ENCODE measurements around the gene POMZP3. TPM values are rescaled to one million over a fixed set of nuclear protein-coding genes. Genes with fewer than 3 reads are reported as not detected.

POMZP3 gene
- polyA plus RNA-seq, 1 donor from 2014 or later, result 1.4 TPM

Other genes starting within 250 kb of the POMZP3 start
- gene SSC4D, start 217.6 kb downstream of the POMZP3 start, polyA plus RNA-seq, result 2.5 TPM in 1 of 2 replicates, not detected in the other
- not detected in 2 replicates for gene ZP3, start 202.3 kb downstream of the POMZP3 start, polyA plus RNA-seq
- gene DTX2, start 165.6 kb downstream of the POMZP3 start, polyA plus RNA-seq, result 2.3 and 2.4 TPM in 2 replicates
- gene UPK3B, start 116.7 kb downstream of the POMZP3 start, polyA plus RNA-seq, result 0.88 TPM in 1 of 2 replicates, not detected in the other
- gene SPDYE16, start 84.0 kb downstream of the POMZP3 start, polyA plus RNA-seq, result 0.81 and 1.2 TPM in 2 replicates